Stimulated activated CD8-positive, alpha-beta memory T cell treated with anti-CD3 and anti-CD28 coated beads, Interleukin-15, amount 100 ng/mL, for 1 hour (primary cell): ENCODE measurements around the gene ACBD7.

Experiments
- DNase-seq: peaks from one replicate; pipeline ENCODE4 v3.0.0-alpha.2; 2020; ENCODE audit warnings: low read depth

The ACBD7 gene

DNA sequence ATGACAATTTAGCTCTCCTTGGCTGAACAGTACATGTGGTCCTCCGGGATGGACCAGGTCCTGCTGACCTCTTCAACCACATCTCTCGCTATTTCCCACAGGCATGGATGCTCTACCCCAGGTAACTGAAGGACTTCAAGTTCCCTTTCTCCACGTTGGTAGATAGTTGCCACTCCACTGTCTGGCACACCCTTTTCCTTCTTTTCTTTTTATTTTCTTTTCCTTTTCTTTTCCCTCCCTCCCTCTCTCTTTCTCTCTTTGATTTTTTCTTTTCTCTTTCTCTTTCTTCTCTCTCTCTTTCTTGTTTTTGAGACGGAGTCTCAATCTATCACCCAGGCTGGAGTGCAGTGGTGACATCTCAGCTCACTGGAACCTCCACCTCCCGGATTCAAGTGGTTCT is 2.8 kb upstream of the ACBD7 start:
- no peak for DNase-seq

DNA sequence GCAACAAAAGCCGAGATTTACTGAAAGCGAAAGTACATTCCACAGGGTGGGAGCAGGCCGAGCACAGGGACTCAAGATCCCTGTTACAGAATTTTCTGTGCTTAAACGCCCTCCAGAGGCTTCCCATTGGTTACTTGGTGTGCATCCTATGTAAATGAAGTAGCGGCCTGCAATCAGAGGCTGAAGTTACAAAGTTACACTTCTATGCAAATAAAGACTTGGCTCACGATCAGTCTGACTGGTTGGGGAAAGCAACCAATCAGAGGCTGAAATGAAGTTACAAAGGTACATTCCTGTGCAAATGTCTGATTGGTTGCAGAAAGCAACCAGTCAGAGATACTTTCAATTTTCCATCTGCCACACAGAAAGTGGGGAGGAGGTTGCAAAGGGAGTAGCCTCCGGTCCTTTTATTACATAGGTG is 4.1 kb downstream of the ACBD7 start:
- no peak for DNase-seq

DNA sequence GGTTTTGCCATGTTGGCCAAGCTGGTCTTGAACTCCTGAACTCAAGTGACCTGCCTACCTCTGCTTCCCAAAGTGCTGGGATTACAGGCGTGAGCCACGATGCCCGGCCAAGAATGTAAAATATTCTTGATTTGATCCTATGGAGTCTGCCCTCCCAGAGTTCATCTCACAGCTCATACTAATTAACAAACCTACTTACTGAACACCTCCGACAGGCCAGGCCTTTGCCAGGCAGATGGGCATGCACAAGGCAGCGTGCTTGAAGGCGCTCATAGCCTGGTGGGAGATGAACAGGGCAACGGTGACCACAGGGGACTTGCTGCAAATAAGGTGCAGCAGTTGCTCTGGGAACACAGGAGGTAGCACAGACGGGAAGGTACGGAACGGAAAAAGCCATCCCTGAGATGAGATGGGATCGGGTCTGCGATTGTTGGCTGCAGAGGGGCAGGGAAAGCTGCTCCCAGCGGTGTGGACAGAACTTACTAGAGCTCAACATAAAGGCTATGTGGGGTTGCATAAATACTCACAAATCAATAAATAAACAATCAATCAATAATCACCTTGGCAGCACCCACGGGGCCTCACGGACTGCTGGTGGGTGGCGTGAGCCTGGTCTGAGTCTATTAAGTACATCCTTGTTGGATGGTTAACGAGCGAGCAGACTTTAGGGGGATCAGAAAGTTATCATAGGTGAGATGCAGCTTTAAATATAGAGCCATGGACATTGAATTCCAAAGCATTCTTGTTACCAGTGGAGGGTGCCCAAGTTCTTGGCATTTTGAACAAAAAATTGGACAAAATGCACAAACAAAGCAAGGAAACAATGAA is 4.7 kb downstream of the ACBD7 start:
- no peak for DNase-seq

DNA sequence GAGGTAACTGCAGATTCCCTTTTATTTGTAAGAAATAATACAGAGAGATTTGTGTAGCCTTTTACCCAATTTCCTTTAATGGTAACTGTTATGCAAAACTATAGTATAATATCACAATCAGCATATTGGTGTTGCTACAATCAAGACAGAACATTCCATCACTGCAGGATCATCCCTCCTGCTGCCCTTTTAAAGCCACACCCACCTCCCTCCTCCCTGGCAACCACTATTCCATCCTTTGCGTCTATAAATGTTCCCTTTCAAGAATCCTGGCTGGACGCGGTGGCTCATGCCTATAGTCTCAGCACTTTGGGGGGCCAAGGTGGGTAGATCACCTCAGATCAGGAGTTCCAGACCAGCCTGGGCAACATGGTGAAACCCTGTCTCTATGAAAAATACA is 13.2 kb downstream of the ACBD7 start:
- no peak for DNase-seq

DNA sequence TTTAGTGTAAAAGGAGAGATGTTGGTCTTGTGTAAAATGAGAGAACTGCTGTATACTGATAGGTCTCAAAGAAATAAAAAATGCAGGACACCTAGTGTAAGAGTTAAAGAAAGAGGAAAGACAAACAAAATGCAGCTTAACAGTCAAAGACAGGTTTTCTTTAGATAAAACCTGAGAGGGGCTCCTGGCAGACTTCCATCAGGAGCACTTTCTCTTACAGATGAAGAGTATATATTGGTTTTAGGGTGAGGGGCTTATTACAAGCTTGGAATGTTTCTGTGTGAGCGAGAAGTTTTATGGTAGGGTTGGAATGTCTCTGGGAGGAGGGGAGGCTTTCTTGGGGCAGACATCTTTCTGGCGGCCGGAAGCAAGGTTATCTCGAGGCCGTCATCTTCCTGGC is 16.2 kb downstream of the ACBD7 start:
- no peak for DNase-seq

DNA sequence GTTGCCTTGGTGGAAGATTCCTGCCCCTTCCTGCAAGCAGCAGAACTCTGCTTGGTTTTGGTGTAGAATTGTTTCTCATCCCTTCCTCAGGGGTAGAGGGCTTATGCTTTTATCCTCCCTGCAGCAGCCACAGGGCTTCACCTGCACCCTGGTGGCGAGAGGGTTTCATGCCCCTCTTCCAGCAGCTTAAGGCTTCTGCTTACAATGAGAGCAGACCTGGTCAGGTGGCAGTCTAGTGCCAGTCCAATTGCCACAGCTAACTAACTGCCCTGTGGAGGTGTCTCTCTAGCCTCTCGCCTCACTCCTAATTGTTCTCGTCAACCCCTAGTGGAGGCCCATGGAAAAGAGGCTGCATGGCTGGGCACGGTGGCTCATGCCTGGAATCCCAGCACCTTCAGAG is 19.3 kb downstream of the ACBD7 start:
- no peak for DNase-seq

DNA sequence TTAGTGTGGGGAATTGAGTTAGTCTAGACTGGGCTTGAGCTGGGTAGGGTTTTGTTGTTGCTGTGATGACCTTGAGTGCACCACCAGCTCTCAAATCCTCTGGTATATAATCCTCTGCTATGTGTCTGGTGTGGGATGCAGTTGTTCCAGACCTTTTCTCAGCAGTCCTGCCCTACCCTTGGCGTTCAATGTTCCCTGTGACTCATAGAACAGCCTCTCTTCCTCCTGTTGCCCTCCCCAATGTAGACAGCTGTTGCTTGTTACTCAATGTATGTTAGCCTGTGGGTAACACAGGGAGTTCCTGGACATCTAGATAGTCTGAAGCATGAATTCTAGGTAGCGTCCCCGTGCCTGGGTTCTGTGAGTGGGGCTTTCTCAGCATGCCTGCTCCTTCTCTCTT is 19.8 kb downstream of the ACBD7 start:
- no peak for DNase-seq

DNA sequence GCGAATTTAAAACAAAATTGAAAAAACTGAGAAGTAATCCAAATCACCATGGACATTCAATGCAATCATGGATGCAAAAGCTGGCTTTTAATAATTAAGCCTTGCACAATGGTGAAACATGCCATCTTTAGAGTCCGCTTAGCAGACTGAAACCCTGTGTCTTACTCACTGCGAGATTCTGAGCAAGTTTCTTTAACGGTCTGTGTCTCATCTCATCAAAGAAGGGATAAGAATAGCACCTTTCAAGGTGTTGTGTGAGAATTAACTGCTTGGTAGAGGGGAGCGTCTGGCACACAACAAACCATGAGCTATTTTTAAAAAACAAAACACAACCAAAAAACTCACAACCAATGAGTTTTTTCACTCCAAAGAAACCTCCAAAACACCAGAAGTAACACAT is 21.4 kb downstream of the ACBD7 start:
- no peak for DNase-seq

DNA sequence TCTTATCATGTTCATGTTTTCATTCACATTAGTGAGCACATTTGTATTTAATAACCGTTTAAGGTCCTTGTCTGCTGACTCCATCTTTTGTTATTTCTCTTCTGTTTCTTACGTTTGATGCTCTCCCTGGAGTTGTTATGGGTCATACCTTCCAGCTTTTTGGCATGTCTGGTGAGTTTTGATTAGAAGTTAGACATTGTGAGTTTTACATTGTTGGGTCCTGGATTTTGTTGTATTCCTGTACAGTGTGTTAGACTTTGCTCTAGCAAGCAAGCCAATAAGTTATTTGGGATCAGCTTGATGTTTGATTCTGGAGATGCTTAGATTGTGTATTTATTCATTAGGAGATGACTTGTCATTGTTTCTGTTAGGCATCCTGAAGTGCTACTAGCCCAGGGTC is 27.9 kb downstream of the ACBD7 start:
- no peak for DNase-seq

DNA sequence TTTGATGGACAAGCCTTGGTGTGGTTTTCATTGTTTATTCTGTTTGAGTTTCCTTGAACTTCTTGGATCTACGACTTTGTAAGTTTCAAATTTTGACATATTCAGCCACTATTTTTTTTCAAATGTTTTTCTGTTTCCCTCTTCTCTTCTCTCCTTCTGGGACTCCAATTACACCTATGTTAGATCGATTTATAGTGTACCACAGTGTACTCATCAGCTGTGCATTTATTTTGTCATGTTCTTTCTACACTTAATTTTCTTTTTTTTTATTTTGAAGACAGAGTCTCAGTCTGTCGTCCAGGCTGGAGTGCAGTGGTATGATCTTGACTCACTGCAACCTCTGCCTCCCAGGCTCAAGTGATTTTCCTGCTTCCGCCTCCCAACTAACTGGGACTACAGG is 28.7 kb downstream of the ACBD7 start:
- no peak for DNase-seq

DNA sequence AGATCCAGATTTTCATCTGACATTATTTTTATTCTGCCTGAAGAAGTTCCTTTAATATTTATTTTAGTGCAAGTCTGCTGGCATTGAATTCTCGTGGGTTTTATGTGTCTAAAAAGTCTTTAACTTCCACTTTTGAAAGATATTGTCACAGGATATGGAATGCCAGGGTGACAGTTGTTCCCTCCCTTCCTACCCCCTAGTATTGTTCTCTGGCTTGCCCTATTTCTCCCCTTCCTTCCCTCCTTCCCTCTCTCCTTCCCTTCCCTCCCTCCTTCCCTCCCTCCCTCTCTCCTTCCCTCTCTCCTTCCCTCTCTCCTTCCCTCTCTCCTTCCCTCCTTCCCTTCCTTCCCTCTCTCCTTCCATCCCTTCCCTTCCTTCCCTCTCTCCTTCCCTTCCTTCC is 29.9 kb downstream of the ACBD7 start:
- no peak for DNase-seq

DNA sequence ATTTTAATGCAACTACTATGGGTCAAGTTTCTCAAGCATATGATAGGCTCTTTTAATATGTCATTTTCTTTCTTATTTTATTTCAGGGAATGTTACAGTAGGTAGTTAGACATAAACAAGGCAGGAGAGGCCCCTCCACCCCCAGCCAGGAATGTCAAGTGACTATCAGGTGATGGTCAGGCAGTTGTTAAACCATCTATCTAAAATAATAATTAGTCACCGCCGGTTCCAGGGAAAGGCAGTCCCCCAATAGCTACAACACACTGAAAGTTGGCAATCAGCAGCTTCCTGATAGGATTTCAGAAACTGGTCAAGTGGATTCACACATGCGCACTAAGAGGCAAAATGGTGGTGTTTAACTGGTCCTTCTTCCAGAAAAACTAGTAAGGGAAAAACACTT is 35.5 kb downstream of the ACBD7 start:
- DNase-seq: no peak

DNA sequence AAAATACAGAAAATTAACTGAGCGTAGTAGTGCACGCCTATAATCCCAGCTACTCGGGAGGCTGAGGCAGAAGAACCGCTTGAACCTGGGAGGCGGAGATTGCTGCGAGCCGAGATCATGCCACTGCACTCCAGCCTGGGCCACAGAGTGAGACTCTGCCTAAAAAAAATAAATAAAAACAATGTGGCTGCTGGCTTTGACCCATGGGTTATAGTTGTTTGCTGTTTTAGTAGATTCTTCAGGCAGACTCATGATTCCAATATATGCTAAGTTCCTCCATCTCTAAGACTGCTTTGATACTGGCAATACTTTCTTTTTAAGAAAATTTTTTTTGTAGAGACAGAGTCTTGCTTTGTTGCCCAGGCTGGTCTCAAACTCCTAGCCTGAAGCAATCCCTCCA is 36.5 kb downstream of the ACBD7 start:
- no peak for DNase-seq

DNA sequence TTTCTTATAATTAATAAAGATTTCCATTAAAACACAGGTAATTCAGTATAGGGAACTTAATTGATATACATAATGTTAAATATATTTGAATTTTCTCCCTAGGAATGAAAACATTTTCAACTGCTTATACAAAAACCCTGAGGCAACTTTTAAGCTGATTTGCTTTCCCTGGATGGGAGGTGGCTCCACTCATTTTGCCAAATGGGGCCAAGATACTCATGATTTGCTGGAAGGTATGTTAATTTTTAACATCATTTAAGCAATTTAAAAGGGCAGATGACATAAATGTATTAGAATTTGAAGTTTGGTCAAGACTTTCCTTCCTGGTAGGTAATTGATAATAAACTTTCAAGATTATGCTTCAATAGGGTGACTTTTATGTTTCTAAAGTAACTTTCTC is 39.0 kb downstream of the ACBD7 start:
- DNase-seq: no peak

DNA sequence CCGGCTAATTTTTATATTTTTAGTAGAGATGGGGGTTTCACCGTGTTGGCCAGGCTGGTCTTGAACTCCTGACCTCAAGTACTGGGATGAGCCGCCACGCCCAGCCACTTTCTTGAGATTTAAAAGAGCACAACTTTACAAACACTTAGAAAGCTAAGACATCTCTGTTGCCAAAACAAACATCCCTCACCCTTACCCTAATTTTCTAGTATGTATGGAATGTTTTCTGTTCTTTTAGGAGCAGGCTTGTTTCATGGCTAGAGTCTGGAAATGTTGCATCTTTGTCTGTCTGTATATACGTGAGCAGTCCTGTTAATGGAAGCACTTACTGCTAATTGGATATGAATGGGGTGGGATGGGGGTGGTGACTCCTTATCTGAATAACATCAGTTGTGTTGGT is 42.0 kb downstream of the ACBD7 start:
- DNase-seq: no peak

DNA sequence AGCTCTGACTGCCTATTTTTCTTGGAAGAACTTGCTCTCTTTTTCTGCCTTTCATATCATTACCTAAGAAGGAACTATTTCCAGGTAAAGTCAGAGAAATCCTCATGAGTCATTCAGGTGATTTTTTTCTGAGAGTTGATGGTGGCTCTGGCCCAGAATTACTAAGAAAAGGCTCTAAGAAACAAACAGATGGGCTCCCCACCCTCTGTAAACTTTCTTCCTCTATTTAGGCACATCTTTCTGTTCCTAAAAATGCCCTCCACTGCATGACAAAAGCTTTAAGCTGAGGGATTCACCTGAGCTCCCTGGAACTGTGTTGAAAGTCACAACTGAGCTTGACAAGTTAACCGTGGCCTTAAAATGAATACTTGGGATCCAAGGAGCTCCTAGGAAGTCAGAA is 43.2 kb downstream of the ACBD7 start:
- no peak for DNase-seq

DNA sequence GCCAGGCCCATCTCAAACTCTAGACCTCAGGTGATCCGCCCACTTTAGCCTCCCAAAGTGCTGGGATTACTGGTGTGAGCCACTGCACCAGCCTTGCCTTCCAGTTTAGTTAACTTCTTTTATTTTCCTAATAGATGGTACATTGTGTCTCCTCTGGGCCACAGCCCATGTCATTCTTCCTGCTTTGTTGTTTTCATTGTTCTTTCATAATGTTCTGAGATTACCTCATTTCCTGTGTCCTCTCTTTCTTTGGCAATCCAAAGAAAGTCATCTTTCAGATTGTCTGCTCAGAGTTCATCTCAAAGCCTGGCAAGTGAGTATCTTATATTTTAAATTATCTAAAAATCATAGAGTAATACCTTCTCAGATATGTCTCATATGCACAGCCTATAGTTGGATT is 44.9 kb downstream of the ACBD7 start, which contains the start of gene OLAH:
Gene OLAH (plus strand): TSS at position 270 of the 400 bp plus-strand sequence. CDS start 3,346 bp downstream, outside the sequence.
- DNase-seq: no peak

DNA sequence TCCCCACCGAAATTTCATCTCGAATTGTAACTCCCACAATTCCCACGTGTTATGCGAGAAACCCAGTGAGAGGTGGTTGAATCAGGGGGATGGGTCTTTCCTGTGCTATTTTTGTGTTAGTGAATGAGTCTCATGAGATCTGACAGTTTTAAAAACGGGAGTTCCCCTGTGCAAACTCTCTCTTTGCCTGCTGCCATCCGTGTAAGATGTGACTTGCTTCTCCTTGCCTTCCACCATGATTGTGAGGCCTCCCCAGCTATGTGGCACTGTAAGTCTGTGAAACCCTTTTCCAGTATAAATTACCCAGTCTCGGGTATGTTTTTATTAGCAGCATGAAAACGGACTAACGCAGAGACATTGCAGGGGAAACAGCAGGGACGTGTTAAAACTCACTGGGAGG is 50.2 kb downstream of the ACBD7 start:
- no peak for DNase-seq

DNA sequence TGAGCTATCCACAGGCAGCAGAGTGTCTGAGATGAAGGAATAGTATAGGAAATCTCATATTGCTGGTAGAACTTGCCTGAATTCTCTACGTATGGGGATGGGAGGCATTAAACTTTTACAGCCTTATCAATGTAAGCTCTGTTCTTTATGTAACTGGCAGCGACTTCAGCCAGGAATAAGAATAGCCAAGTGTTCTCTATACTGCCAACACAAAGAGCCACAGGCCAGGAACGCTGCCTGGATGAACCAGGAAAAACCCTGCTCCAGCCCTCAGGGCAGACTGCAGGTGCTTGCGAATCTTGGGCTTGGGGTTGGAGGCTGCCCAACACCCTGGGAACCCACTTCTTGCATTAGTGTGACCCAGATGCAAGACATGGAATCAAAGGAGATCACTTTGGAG is 50.9 kb downstream of the ACBD7 start:
- no peak for DNase-seq

DNA sequence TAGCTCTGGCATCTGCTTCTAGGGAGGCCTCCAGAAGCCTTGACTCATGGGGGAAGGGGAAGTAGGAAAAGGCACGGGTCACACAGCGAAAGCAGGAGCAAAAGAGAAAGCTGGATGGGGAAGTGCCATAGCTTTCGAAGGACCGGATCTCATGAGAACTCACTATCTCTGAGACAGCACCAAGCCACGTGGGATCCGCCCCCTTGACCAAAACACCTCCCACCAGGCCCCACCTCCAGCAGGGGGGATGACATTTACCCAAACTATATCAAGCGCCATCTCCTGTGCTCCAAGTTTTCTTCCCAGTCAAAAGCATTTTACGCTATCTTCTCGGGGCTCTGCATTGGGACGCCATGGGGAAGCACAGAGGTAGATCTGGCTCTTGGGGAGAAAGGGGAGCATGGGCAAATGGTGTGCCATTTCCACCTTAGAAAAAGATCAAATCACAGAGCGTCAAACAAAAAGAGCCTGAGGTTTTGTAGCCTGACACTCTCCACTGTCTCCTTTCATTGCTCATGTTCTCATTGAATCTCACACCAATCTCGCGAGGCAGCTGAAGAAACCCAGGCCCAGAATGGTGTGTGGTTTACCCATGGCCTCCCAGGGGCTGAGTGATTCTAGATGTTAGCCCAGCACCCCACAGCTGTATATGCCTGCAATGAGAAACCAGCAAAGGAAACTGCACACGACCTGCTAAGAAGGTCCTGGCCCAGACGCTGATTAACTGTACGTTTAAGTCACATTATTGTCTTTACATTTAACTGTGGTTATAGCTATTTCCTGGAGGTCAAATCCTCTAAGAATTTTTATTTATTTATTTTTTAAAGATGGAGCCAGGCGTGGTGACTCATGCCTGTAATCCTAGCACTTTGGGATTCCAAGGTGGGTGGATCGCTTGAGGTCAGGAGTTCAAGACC is 52.9 kb downstream of the ACBD7 start:
- DNase-seq: no peak

DNA sequence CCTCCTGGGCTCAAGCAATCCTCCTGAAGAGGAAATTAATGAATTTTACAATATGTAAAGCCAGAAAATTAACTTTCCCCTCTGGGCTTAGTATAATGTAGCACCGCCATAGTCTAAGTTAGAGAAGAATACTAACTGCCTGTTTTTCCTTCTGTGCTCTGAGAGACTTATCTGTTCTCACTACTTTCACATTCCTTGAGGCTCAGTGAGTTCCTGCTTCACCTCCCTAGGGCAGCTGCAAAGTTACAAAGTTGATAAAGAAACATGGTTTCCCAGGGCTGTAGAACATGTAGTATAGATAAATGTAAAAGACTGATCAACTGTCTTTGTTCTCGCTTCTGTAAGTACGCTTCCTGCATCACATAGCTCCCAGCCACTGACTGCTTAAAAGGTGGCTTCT is 60.8 kb downstream of the ACBD7 start:
- no peak for DNase-seq
